HG03521 (cell line): ENCODE measurements around the gene TNS1.

ENCODE experiments used
- ATAC-seq: cut with Tn5 transposase; IDR thresholded peaks from one replicate; pipeline ENCODE4 v1.9.1; 2021; ENCODE audit warnings: mild to moderate bottlenecking, moderate library complexity; ENCODE audit not compliant: unreplicated experiment

TNS1 gene

DNA sequence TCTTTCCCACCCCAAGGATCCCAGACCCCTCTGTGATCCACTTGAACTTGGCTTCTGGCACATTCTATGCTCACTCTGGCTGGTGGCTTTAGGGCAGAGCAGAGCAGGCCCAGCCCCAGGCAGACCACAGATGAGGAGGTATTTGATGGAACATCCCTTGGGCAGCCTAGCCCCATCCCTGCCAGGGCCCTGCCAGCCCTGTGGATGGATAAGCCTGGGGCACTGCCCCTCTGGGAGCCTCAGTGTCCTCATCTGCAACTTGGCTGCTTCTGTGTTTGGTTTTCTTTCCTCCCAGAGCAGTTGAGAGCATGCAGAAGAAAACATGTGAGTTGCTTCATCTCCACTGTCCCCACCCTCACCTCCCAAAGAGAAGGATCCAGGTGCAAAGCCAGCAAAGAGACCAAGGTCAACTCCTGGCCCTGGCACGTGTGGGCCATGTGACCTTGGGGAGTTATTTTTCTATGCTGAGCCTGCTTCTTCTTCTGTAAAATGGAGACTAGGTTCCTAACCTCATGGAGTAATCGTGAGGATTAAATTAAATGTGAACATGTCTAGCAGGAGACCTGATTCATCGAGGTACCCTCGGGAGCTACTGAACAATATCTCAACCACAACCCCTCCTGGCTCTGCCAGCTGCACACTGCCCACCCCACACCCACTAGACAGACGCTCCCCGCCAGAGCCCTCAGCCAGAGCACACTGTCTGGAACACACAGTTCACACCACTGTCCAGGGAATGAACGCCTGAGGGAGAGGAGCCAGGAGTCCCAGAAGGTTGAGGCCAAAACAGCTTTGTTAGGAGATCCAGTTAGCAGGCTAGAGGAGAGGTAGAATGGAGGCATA lies 14.6 kb upstream of the TNS1 start:
- no peak for ATAC-seq

DNA sequence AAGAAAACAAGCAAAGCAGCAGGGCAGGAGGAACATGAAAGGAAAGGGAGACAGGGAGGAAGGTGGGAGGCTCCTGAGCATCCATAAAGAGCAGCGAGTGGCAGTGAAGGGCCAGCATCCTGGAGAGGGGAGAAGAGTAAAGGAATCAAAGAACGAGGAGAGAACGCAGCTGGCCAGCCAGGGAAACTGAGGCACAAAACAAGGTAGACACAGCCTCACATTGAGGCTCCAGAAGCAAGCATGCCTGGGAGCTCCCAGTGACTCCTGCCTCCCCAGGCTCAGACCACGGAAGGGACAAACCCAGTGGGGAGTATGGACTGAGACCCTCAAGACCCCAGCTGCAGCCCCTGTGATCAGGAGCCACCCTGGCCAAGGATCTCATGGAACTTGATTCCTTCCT lies 14.0 kb upstream of the TNS1 start:
- no peak for ATAC-seq

DNA sequence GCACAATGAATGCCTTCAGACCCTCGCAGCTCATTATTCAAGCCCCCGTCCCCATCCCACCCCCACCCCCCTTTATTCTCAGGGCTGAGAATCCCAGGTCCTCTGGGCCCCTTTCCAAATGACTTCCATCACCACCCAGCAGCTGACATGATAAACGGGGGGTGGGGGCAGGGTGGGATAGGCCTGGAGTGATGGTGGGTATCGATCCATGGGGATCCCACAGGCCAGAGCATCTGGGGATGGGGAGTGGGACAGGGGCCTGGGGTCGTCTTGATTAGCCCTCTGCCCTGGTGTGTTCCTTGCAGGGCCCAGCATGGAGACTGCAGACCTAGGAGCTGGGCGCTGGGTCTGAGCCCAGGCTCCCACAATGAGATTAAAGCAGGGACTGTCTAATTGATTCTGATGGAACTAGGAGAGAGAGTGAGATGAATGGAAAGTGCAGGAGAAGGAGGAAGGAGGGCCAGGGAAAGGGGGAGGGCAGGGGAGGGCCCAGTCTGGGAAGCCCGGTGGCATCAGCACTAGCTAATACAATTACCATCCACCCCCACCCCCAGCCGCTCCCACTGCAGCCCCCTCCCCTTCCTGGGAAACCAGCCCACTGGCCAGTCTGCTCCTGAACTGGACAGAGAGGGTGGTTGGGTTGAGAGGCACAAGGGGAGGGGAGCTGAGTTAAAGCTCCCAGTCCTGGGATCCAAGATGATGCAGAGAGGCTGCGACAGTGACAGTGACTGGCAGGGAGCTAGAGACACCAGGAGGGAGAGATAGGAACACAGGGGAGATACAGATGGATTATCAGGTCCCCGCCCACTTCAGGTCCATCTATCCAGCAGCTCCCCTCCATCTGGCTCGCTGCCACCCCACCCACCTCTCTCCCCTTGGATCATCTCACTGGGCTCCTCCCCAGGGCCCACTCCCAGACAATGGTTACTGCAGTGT lies 13.1 kb upstream of the TNS1 start:
- no peak for ATAC-seq

GRCh38 chr2:218014706-218015585 lies 12.2 kb upstream of the TNS1 start:
- ATAC-seq, result no peak

GRCh38 chr2:218013289-218013688 lies 10.5 kb upstream of the TNS1 start:
- no peak for ATAC-seq

- ATAC-seq, result no peak
Observed at GRCh38 chr2:218012284-218012683, 9.5 kb upstream of the TNS1 start.

DNA sequence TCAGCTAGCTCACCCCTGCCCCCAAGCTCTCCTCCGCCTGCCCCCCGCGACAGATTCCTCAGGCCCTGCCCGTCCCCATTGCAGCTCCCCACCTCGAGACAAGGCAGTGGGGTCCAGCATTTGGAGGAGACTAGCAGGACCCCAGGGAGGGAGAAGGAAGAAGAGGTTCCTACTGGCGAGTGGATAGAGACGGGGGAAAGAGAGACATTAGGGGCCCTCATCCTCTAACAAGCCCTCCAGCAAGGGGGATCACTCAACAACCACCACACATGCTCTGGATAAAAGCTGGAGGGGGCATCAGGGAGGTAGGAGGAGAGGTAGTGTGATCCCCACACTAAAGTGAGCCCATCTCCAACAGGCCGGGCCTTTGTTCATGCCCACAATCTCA lies 8.9 kb upstream of the TNS1 start:
- ATAC-seq, result no peak

DNA sequence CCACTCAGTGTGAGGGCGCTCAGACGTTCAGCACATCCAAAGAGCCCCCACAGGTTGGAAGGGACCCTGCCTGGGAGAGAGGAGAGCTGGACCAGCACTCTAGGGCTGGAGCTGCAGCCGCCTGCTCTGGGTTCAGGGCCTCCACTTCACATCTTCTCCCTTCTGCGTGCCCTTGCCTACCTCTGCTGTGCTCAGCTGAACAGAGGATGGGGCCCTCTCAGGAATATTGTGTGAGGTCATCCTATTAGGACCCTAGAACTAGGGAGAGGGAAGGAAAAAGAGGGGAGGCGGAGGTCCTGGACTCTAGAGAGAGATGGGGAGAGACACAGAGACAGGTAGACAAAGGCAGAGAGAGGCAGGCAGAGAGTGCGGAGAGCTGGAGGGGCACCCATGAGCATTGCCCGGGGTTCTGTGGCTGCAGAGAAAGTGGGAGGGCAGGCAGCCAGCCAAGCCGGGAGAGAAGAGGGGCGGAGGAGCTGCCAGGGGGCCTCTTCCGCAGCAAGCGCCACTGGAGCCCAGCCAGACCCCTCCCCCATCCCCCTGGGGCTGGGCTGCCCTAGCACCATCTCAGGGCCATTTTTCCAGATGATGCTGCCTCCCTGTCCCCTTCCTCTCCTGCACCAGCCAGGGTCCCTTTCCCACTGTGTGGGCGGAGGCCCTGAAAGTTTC lies 8.3 kb upstream of the TNS1 start:
- ATAC-seq, result no peak

DNA sequence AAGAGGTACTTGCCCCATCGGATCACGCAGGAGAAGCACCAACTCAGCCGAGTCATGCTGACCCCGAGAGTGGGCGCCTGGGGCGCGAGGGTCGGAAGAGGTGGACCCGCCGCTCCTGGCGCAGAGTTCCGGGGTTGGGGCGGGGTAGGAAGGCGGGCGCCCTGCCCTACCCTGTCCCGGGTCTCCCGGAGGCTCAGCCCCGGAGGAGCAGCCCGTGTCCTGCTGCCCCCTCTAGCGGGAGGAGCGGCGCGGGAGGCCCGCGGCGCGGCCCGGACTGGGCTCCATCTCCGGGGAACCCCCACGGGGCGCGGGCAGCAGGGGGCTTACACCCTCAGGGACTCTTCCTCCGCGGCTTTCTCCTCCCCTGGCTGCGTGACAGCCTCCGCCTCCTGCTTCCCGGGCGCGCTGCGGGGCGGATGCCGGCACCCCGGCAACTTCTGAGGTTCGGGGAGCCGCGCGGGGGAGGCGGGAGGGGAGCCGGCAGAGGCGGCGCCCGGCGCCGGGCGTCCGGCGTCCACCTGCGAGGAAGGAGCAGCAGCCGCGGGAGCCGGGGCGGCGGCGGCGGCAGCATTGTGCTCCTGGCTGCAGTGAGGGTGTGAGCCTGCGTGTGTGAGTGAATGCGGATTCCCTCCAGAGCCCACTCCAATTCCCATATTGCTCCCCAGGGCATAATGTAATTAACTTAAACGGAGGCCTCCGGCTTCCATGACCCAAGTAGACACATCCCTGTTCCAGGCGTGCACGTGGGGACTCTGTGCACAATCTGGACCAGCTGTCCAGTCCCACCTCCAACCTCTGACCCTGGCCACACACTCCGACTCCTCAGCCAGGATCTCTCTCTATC lies 7.6 kb upstream of the TNS1 start:
- ATAC-seq, result no peak

DNA sequence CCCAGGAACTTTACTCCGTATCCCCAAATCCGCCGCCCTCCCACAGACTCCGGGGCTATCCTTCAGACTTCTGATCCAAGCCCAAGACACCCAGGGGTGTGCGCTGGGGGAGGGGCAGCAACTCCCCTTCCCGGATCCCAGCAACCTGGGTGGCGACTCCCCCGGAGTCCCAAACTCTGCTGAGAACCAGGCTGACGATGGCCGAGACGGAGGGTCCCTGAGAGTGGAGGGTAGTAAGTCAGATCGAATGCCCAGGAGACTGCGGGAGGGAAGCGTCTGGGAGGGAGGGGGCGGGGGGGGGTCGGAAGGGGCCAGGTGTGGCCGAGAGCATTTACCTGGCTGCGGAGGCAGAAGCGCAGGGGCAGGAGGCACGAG lies 7.0 kb upstream of the TNS1 start:
- ATAC-seq, result no peak

DNA sequence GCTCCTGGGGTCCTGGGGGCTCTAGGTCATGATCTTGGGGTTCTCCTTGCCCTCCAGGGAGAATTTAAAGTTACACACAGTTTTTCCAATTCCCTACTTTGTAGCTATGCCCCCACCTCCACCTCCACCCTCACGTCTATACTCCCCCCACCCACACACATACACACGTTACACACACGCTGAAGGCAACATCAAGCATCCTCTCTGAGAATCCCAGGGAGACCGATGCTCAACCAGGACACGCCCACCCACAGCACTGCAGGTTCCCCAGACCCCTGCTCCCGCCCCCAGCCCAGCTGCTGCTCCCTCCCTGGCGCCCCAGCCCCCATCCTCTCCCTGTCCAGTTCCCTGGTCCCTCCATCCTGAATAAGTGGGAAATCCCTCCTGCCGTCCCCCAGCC lies 6.4 kb upstream of the TNS1 start:
- no peak for ATAC-seq

DNA sequence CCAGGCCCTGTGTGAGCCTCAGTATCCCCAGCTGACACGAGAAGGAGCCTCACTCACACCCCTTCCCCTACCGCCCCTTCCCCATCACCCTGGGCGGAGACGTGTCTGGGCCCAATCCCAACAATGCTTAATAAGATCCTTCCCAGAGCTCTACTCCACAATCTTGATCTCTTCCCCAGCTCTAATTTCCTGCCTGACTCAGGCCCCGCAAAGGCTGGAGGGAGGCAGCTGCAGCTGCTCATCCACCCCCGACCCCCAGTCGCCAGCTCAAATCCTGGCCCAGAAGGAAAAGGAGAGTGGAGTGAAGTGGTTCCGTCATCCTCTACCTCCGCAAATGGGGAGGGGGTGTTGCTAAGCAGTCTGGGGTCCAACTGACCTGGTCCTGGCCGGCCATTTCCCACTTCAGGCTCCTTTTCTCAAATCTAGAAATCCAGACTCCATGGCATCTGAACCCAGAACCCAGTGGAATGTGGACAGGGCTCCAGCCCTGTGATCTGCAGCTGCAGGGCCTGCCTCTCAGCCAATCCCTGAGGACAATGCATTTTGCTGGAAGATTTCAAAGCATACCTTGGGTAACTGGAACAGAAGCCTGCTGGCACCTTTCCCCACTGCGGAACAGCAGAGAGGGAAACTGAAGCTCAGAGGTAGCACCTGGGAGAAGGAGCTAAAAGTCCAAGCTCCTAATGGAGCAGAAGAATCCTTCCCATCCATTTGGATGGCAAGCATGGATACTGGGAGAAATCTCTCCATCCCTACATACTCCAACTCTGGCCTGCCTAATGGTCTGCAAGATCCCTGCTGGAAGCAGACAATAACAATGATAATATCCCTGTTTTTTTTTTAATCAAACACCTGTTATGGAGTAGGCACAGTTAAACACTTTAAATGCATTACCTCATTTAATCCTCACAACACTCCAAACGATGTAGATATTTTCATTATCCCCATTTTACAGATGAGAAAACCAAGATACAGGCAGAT lies 5.6 kb upstream of the TNS1 start:
- ATAC-seq, result no peak

DNA sequence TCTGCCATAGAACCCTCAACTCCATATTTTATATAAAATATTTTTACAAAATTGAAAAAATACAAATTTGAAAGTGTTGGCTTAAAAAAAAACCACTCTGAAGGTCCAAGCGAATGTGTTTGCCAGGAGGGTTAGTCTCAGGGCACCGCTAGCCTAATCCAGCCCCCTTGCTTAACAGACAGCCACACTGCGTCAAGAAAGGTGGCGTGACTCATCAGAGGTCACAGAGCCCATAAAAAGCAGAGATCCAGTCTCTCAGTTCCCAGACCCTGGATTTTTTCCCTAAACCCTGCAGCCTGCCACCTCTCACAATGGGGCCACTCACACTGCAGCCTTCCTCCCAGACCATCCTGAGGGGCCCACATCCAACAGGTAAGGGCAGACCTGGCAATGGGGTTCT lies 3.9 kb upstream of the TNS1 start:
- no peak for ATAC-seq

DNA sequence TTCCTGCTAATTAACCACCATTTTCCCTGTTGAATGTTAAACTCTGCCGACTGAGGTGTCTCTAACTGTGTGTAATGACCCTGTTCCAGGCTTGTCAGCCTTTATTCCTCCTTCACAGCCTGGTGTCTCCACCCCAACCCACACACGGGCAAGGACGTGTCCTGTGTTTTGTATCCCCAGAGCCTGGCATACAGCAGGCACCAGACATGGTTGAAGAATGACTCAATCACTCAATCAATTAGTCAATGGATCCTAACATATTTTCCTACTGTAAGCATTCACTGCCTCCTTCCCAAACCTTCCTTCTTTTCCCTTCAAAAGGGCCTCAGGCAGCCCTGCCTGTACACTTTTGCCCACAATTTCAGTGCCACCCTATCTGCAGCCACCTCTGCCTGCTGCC lies 2.7 kb upstream of the TNS1 start:
- no peak for ATAC-seq

GRCh38 chr2:218005028-218005427 lies 2.2 kb upstream of the TNS1 start:
- no peak for ATAC-seq

DNA sequence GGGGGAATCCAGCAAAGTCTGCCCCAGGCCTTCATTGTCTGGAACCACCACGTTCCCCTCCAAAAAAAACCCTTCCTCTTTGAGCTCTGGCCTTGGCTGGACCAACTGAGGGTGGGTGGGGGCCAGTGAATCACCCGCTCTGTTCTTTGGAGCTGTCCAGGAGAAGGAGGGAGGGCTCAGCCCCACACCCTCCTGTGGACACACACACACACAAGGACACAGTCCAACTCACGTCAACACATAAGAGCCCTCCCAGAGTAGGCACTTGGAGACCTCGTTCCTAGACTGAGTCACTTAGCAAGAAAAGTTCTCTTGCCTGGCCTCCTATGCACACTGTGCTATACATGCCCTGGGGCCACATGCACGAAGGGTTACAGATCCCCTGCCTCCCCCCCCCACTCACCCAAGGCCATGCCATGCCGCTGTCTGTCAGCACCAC lies 1.2 kb upstream of the TNS1 start:
- no peak for ATAC-seq

- no peak for ATAC-seq
Observed at GRCh38 chr2:218003281-218003944, 618 bp upstream of the TNS1 start.
